K562 (cell line): Measurements from ENCODE around the gene NIN. TPM values are rescaled to one million over a fixed set of nuclear protein-coding genes. Genes with fewer than 3 reads are reported as not detected.
A peak's percentile ranks its signal among the peaks of the same experiment; 100 is the strongest.

Experiments used
- ATAC-seq: fragments of 200-7000 bp; cut with Tn5 transposase; 3 replicates; pipeline ENCODE4 v1.9.1; 2020; ENCODE audit warnings: moderate library complexity
- Bru-seq: library from RNA; stranded (reverse); fragments of 400-500 nt; gene quantifications from one replicate; lab custom pipeline; 2021; lab: Mats Ljungman, UMichigan
- BruChase-seq, 2 experiments: library from RNA; stranded (reverse); fragments of 400-500 nt; gene quantifications; one replicate each; lab custom pipeline; 2021; lab: Mats Ljungman, UMichigan
- BruUV-seq: library from RNA; stranded (reverse); fragments of 400-500 nt; replicated peaks from 2 replicates; lab custom pipeline; 2021; lab: Mats Ljungman, UMichigan
- CTCF ChIA-PET: fragments of 300-600 bp; formaldehyde crosslinking; extraction: SDS; loops from one replicate; lab custom pipeline; 2021; ENCODE audit warnings: low intra/inter-chr PET ratio; lab: Yijun Ruan, JAX
- POLR2A ChIA-PET: fragments of 300-600, 350-650 bp; sonication (Branson Sonifier 250); formaldehyde crosslinking; extraction: SDS; loops from one replicate; lab custom pipeline; 2021; ENCODE audit warnings: antibody characterized with exemption, inconsistent platforms; lab: Yijun Ruan, JAX
- DNase-seq, 4 experiments: peaks; one replicate each; pipeline versions ENCODE4 v3.0.0 to v3.0.0-alpha.2; 2011 to 2018; ENCODE audit warnings: low spot score in 3 of 4, mixed read lengths in 3 of 4; ENCODE audit errors: extremely low read depth in 1 of 4
- FAIRE-seq: peaks from 2 replicates; lab custom pipeline; 2011; peaks lifted over from hg19 to GRCh38; lab: Jason Lieb, UNC
- H2AFZ ChIP-seq: 2 replicates; pipeline ENCODE4 v1.6.0; 2011; ENCODE audit warnings: low read depth, low read length, control low read depth, inconsistent platforms
- H3K27ac ChIP-seq: fragments of 200-600 bp; 3 replicates; pipeline ENCODE4 v1.8.0; 2011; ENCODE audit warnings: low read depth, mild to moderate bottlenecking, control low read depth, inconsistent platforms, low read length, moderate library complexity, mixed read lengths; ENCODE audit errors: extremely low read depth
- H3K27me3 ChIP-seq, 2 experiments: fragments of 300-600 bp in 1 of 2; 2 replicates in 1 of 2; 3 replicates in 1 of 2; pipeline versions ENCODE4 v1.6.0 to v1.8.0; 2011; ENCODE audit warnings: inconsistent platforms in 2 of 2, low read length in 2 of 2, mild to moderate bottlenecking in 1 of 2, mixed read lengths in 1 of 2, moderate library complexity in 1 of 2; ENCODE audit not compliant: control insufficient read depth in 2 of 2, insufficient read depth in 2 of 2
- H3K36me3 ChIP-seq: fragments of 300-600 bp; 3 replicates; pipeline ENCODE4 v1.8.0; 2011; ENCODE audit warnings: mild to moderate bottlenecking, low read length, inconsistent platforms; ENCODE audit not compliant: control insufficient read depth, insufficient read depth
- H3K4me1 ChIP-seq, 2 experiments: fragments of 200-600 bp in 1 of 2; replicated peaks in 1 of 2; 2 replicates in 1 of 2; 3 replicates in 1 of 2; pipeline versions ENCODE4 v1.5.1 to v1.8.0; 2011; ENCODE audit warnings: inconsistent platforms in 2 of 2, low read length in 2 of 2, mild to moderate bottlenecking in 1 of 2, mixed read lengths in 1 of 2, moderate library complexity in 1 of 2; ENCODE audit not compliant: control insufficient read depth in 2 of 2, insufficient read depth in 2 of 2
- H3K4me2 ChIP-seq: 2 replicates; pipeline ENCODE4 v1.6.1; 2011; ENCODE audit warnings: low read length, control low read depth, inconsistent platforms, mixed read lengths; ENCODE audit not compliant: insufficient read depth
- H3K4me3 ChIP-seq: fragments of 200-600 bp; sonication (generic), shearing (Covaris generic); 2 replicates; pipeline ENCODE4 v1.5.1; 2016; ENCODE audit warnings: control low read depth, inconsistent platforms
- H3K79me2 ChIP-seq: fragments of 200-600 bp; 3 replicates; pipeline ENCODE4 v1.8.0; 2011; ENCODE audit warnings: low read length, inconsistent platforms; ENCODE audit not compliant: control insufficient read depth, insufficient read depth
- H3K9ac ChIP-seq, 2 experiments: 2 replicates each; pipeline versions ENCODE4 v1.6.0 to v1.6.1; 2011; ENCODE audit warnings: low read depth in 2 of 2, low read length in 2 of 2, control low read depth in 1 of 2, inconsistent platforms in 1 of 2, mild to moderate bottlenecking in 1 of 2, mixed read lengths in 1 of 2; ENCODE audit not compliant: insufficient read depth in 1 of 2
- H3K9me1 ChIP-seq: one replicate; pipeline ENCODE4 v1.6.0; 2011; ENCODE audit warnings: inconsistent platforms, mild to moderate bottlenecking, low read length, moderate library complexity; ENCODE audit not compliant: control insufficient read depth, insufficient read depth
- H3K9me3 ChIP-seq: replicated peaks from 2 replicates; pipeline ENCODE4 v1.5.1; 2011; ENCODE audit warnings: low read depth, low read length, inconsistent platforms; ENCODE audit not compliant: control insufficient read depth, insufficient read depth
- H4K20me1 ChIP-seq: replicated peaks from 2 replicates; pipeline ENCODE4 v1.6.1; 2011; ENCODE audit warnings: low read length, inconsistent platforms, mixed read lengths; ENCODE audit not compliant: control insufficient read depth, insufficient read depth
- ELF2 ChIP-seq: fragments of 250-450 bp; sonication (Bioruptor Pico); IDR thresholded peaks from 2 replicates; pipeline ENCODE4 v1.5.0; 2021; ENCODE audit warnings: mild to moderate bottlenecking
- HNRNPUL1 ChIP-seq: fragments of 200-400 bp; formaldehyde crosslinking; IDR thresholded peaks from 2 replicates; pipeline ENCODE4 v1.6.1; 2017; ENCODE audit warnings: low read length
- L3MBTL2 ChIP-seq: fragments of 450-650 bp; IDR thresholded peaks from 2 replicates; pipeline ENCODE4 v1.6.1; 2016; ENCODE audit warnings: mild to moderate bottlenecking, moderate library complexity
- PBX2 ChIP-seq, 2 experiments: IDR thresholded peaks in 1 of 2; conservative IDR thresholded peaks in 1 of 2; 2 replicates each; pipeline ENCODE4 v1.6.1; 2016; ENCODE audit warnings: low read depth in 2 of 2, mild to moderate bottlenecking in 1 of 2, missing compliant biosample characterization in 1 of 2, missing genetic modification characterization in 1 of 2, moderate library complexity in 1 of 2
- SAFB ChIP-seq: fragments of 200-400 bp; formaldehyde crosslinking; IDR thresholded peaks from 2 replicates; pipeline ENCODE4 v1.6.1; 2017; ENCODE audit warnings: low read depth, low read length, borderline replicate concordance
- ZNF282 ChIP-seq: sonication (generic); formaldehyde crosslinking; IDR thresholded peaks from 2 replicates; pipeline ENCODE4 v1.8.1; 2023; ENCODE audit warnings: missing genetic modification reagents
- ZNF444 ChIP-seq: fragments of 250-450 bp; sonication (Bioruptor Pico); IDR thresholded peaks from 2 replicates; pipeline ENCODE4 v1.4.0; 2020; ENCODE audit warnings: mild to moderate bottlenecking, moderate library complexity
- WGBS: fragments of 100-300 bp; shearing (Covaris generic); methylation state at CpG from one replicate; pipeline ENCODE4 v1.1.6; 2016; ENCODE audit warnings: low coverage, mixed read lengths; ENCODE audit not compliant: insufficient coverage; ENCODE audit errors: missing lambda C conversion rate; 5-methylcytosine and 5-hydroxymethylcytosine counted together
- in situ Hi-C: fragments of 300-500 bp; cut with MboI; formaldehyde crosslinking; loops from 4 replicates; pipeline ENCODE4 v1.15.0; 2018; ENCODE audit warnings: inconsistent platforms, mixed read lengths
- intact Hi-C: fragments of 100-400 bp; cut with micrococcal nuclease; formaldehyde crosslinking; loops from 2 replicates; pipeline ENCODE4 v1.14.2; 2022
- long read RNA-seq, 3 experiments: library from polyadenylated mRNA in 2 of 3; library from RNA in 1 of 3; unstranded in 2 of 3; stranded (forward) in 1 of 3; transcript quantifications; one replicate each; pipeline ENCODE4 v2.0.0, GENCODE V29; 2019 to 2022
- polyA minus RNA-seq, 3 experiments: library from RNA; depleted of rRNA, polyadenylated mRNA; stranded (reverse); fragments of >200 nt; gene quantifications; 2 replicates each; pipeline ENCODE4 v1.2.3, GENCODE V29; 2011
- polyA plus RNA-seq, 8 experiments: library from polyadenylated mRNA; depleted of rRNA in 4 of 8; stranded (reverse) in 5 of 8; unstranded in 3 of 8; fragments of >200 nt; fragmentation: Nextera tagmentation in 2 of 8; fragmentation: Illumina TruSeq in 1 of 8; extraction: Ambion mirVana in 2 of 8; extraction: Trizol in 1 of 8; gene quantifications; 2 replicates each; pipeline versions ENCODE4 v1.2.1 to v1.2.3, GENCODE V29; 2011 to 2014; ENCODE audit warnings: inconsistent platforms in 1 of 8, missing spikeins in 1 of 8
- total RNA-seq, 7 experiments: library from RNA; depleted of rRNA in 6 of 7; stranded (reverse); fragments of >200 nt in 6 of 7; fragmentation: Illumina TruSeq in 2 of 7; extraction: Trizol in 2 of 7; gene quantifications; 2 replicates each; pipeline versions ENCODE4 v1.2.1 to v1.2.3, GENCODE V29; 2011 to 2021; ENCODE audit warnings: low replicate concordance in 1 of 7

Gene NIN, protein sequence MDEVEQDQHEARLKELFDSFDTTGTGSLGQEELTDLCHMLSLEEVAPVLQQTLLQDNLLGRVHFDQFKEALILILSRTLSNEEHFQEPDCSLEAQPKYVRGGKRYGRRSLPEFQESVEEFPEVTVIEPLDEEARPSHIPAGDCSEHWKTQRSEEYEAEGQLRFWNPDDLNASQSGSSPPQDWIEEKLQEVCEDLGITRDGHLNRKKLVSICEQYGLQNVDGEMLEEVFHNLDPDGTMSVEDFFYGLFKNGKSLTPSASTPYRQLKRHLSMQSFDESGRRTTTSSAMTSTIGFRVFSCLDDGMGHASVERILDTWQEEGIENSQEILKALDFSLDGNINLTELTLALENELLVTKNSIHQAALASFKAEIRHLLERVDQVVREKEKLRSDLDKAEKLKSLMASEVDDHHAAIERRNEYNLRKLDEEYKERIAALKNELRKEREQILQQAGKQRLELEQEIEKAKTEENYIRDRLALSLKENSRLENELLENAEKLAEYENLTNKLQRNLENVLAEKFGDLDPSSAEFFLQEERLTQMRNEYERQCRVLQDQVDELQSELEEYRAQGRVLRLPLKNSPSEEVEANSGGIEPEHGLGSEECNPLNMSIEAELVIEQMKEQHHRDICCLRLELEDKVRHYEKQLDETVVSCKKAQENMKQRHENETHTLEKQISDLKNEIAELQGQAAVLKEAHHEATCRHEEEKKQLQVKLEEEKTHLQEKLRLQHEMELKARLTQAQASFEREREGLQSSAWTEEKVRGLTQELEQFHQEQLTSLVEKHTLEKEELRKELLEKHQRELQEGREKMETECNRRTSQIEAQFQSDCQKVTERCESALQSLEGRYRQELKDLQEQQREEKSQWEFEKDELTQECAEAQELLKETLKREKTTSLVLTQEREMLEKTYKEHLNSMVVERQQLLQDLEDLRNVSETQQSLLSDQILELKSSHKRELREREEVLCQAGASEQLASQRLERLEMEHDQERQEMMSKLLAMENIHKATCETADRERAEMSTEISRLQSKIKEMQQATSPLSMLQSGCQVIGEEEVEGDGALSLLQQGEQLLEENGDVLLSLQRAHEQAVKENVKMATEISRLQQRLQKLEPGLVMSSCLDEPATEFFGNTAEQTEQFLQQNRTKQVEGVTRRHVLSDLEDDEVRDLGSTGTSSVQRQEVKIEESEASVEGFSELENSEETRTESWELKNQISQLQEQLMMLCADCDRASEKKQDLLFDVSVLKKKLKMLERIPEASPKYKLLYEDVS (N-terminal part only)
- total RNA-seq (2011; cell fraction: chromatin; rRNA removed; ENCODE audit: low replicate concordance): 8.1 and 14.9 TPM in 2 replicates
- 3.4 and 3.5 TPM in 2 replicates for total RNA-seq (2011; cell fraction: nucleolus; rRNA removed)
- total RNA-seq (2011; cell fraction: nucleoplasm; rRNA removed): 4.9 and 10.2 TPM in 2 replicates
- total RNA-seq (2014; rRNA removed) (4.3 and 4.8 TPM in 2 replicates), total RNA-seq (2014; rRNA removed; fragmentation: Illumina TruSeq; extraction: Trizol) (6.8 and 7.8 TPM in 2 replicates), total RNA-seq (2015; rRNA removed; fragmentation: Illumina TruSeq; extraction: Trizol) (8.2 and 8.3 TPM in 2 replicates), total RNA-seq (2021) (7.4 and 8.4 TPM in 2 replicates), polyA plus RNA-seq (2011; rRNA removed) (3.5 and 5.4 TPM in 2 replicates), polyA plus RNA-seq (2014; fragmentation: Illumina TruSeq; extraction: Trizol) (5.0 TPM in 2 replicates), polyA plus RNA-seq (2014; fragmentation: Nextera tagmentation; extraction: Ambion mirVana) (1 to 10 TPM in 1 of 2 experiments, under 1 TPM in 1; 0.84 to 1.0 TPM), polyA plus RNA-seq (2014; rRNA removed) (2.4 and 3.8 TPM in 2 replicates), polyA minus RNA-seq (2011; rRNA and poly(A)+ RNA removed) (9.9 and 10.3 TPM in 2 replicates), Bru-seq, nascent RNA (percentile 54 among the genes with signal in this experiment), BruChase-seq, experiment 1, labeled RNA remaining after a 2-hour chase (percentile 56 among the genes with signal in this experiment), BruChase-seq, experiment 2, labeled RNA remaining after a 6-hour chase (percentile 57 among the genes with signal in this experiment)
- 1.7 and 1.9 TPM in 2 replicates for polyA plus RNA-seq (2011; cell fraction: cytosol; rRNA removed)
- polyA plus RNA-seq (2011; cell fraction: nucleus; rRNA removed): 4.4 and 5.6 TPM in 2 replicates
- 3.6 and 4.0 TPM in 2 replicates for polyA plus RNA-seq (2012)
- polyA minus RNA-seq (2011; cell fraction: cytosol; rRNA and poly(A)+ RNA removed): 4.3 and 6.1 TPM in 2 replicates
- 4.6 and 9.1 TPM in 2 replicates for polyA minus RNA-seq (2011; cell fraction: nucleus; rRNA and poly(A)+ RNA removed)
- long read RNA-seq, experiment 1, partial matches to known transcripts: 4 of 9 reads
- long read RNA-seq, experiment 1, other reads (novel, unspliced or antisense): 5 of 9 reads
- long read RNA-seq, experiment 2, partial matches to known transcripts: 0 of 3 reads
- long read RNA-seq, experiment 2, other reads (novel, unspliced or antisense): 3 of 3 reads
- long read RNA-seq, experiment 3: 0 reads

DNA sequence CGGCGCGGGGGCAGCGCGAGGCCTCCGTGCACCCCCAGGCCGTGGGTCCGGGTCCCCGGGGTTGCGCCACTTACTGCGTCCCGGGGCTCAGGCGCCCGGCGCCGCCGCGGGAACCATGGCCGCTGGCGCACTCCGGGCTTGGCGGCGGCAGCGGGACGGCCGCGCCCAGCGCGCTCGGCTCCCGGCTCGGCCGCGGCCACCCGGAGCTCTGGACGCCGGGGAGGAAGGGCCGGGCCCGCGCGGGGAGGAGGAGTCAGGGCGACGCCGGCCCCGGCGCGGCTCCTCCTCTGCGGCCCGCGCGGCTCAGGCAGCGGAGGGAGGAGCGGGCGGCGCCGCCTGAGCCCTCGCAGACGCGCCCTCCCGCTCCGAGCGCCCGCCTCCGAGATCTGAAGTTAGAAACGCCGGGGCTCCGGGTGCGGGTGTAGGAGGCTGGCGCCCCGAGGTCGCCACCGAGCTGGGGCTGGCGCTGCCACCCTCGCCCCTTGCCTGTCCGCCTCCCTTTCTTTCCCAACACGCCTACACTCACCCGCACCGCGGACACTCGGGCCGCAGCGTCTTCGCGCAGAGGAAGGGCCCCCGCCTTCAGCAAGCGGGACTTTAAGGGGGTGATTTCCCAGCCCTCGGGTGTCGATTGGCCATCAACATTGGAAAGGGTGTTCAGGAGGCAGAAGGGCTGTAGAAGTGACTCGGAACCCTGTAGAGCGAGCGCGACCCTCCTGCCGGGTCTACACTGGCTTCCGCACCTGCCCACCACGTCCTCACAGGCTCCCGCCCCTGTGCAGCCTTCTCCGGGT lies at the start of gene NIN:
TSS of gene NIN (minus strand) at position 231 of the 794 bp plus-strand sequence. CDS start 9,106 bp downstream, outside the sequence.
- intact Hi-C loops: no loop called here
- TF ChIP-seq SAFB: no peak
- TF ChIP-seq L3MBTL2: peak; percentile 41; the same call in 1 of the 2 replicates
- no peak for TF ChIP-seq PBX2 (CRISPR knock-in tag; IDR thresholded peaks at IDR 0.05; ENCODE audit: low read depth)
- no peak for TF ChIP-seq PBX2 (tag; conservative IDR thresholded peaks at IDR 0.05; ENCODE audit: low read depth)
- no peak for TF ChIP-seq ELF2 (CRISPR knock-in tag)
- TF ChIP-seq HNRNPUL1: no peak
- TF ChIP-seq ZNF444: no peak
- TF ChIP-seq ZNF282: no peak

More for the DNA sequence above, at the start of gene NIN:
- Histone ChIP-seq H4K20me1 (peaks cover 5% of the 10 kb centered on the region; the same call in 1 of the 2 replicates), H3K27ac (no peak within 1 kb of the TSS), H3K9ac (peak within 1 kb of the TSS; percentile 12 to 91; a peak in 3 of 4 replicates), H3K27me3 (peaks cover 7 to 19% of the 10 kb centered on the region in 2 experiments; a peak in 3 of 5 replicates), H2AFZ (peak within 1 kb of the TSS; percentile 77), H3K4me2 (peak within 1 kb of the TSS; percentile 82), H3K79me2 (no peaks in the 10 kb centered on the region), H3K4me1 (peaks cover 0 to 19% of the 10 kb centered on the region in 2 experiments; a peak in 3 of 5 replicates), H3K9me1 (no peaks in the 10 kb centered on the region), H3K4me3 (peak within 1 kb of the TSS; percentile 58), H3K9me3 (no peaks in the 10 kb centered on the region), H3K36me3 (no peaks in the 10 kb centered on the region)
- ATAC-seq: peak; percentile 99
- FAIRE-seq: no peak
- WGBS: 3% methylated on average over 7 of the region's 97 CpGs
- peak; percentile 75 to 79 (median 77) for DNase-seq
- ChIA-PET POLR2A (no interaction called here), CTCF (no interaction called here)
- BruUV-seq: no TSS peak
- in situ Hi-C loops: no loop called here
